ENCODE measurements around the gene AKR1B1. TPM values are rescaled to one million over a fixed set of nuclear protein-coding genes. Genes with fewer than 3 reads are reported as not detected.

AKR1B1 gene
- total and polyA plus RNA-seq, 4 donors = 49.4 to 98.0 (median 64.8) TPM

DNA sequence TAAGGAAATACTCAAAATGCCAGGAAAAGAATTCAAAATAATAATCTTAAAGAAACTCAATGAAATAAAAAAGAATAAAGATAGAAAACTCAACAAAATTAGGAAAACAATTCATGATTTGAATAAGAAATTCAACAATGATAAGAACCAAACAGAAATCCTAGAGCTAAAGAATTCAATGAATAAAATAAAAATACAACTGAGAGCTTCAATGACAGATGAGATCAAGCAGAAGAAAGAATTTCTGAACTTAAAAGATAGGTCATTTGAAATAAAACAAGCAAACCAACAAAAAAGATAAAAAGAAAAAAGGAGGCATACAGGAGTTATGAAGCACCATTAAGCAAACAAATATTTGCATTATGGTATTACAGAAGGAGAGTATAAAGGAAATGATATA, 5.6 kb upstream of the AKR1B1 start:
- Histone ChIP-seq H3K9me3 (ENCODE audit: control insufficient read depth, low read length) (no peaks in the 10 kb centered on the region), H3K27me3 (ENCODE audit: control insufficient read depth in 1 of 2, insufficient read depth in 2 of 2, low read length in 1 of 2) (no peaks in the 10 kb centered on the region), H3K4me1 (ENCODE audit: control insufficient read depth in 1 of 2, insufficient read depth in 2 of 2, low read length in 2 of 2) (no peaks in the 10 kb centered on the region), H3K36me3 (ENCODE audit: control insufficient read depth in 1 of 2, insufficient read depth in 2 of 2, low read length in 1 of 2) (no peaks in the 10 kb centered on the region), H3K27ac (ENCODE audit: low read depth in 1 of 2, low read length in 2 of 2) (no peak overlapping the region), H3K4me3 (ENCODE audit: low read length in 2 of 2) (no peak overlapping the region)
- no peak for DNase-seq
- intact Hi-C loops (cut with DNase I) = no loop called here
- no peak for ATAC-seq (ENCODE audit: low FRiP score)

DNA sequence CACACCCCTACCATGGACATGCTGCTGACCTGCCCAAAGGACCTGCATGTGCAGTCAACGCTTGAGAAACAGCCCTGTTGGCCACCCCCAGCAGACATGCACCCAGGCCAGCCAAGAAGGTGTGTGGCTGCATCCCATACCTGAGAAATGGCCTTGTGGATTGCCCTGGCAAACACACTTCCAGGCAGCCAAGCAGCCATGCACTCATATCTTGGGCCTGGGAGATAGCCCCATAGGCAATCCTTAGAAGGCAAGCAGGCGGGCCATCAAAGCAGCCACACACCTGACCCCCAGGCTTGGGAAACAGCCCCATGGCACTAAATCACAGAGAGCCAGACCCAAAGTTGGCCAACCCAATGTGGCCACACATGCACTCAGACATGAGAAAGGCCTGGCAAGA, 4.9 kb upstream of the AKR1B1 start:
- H3K4me1 ChIP-seq (ENCODE audit: control insufficient read depth in 1 of 2, insufficient read depth in 2 of 2, low read length in 2 of 2) = no peaks in the 10 kb centered on the region
- no peaks in the 10 kb centered on the region for H3K9me3 ChIP-seq (ENCODE audit: control insufficient read depth, low read length)
- WGBS, 2 donors = 90 to 97% methylated on average over 2 of the region's 2 CpGs
- no peaks in the 10 kb centered on the region for H3K27me3 ChIP-seq (ENCODE audit: control insufficient read depth in 1 of 2, insufficient read depth in 2 of 2, low read length in 1 of 2)
- no peaks in the 10 kb centered on the region for H3K36me3 ChIP-seq (ENCODE audit: control insufficient read depth in 1 of 2, insufficient read depth in 2 of 2, low read length in 1 of 2)
- H3K27ac ChIP-seq (ENCODE audit: low read depth in 1 of 2, low read length in 2 of 2) = no peak overlapping the region
- no peak overlapping the region for H3K4me3 ChIP-seq (ENCODE audit: low read length in 2 of 2)
- DNase-seq (no peak), ATAC-seq (ENCODE audit: low FRiP score) (no peak)
- intact Hi-C loops (cut with DNase I) = no loop called here

DNA sequence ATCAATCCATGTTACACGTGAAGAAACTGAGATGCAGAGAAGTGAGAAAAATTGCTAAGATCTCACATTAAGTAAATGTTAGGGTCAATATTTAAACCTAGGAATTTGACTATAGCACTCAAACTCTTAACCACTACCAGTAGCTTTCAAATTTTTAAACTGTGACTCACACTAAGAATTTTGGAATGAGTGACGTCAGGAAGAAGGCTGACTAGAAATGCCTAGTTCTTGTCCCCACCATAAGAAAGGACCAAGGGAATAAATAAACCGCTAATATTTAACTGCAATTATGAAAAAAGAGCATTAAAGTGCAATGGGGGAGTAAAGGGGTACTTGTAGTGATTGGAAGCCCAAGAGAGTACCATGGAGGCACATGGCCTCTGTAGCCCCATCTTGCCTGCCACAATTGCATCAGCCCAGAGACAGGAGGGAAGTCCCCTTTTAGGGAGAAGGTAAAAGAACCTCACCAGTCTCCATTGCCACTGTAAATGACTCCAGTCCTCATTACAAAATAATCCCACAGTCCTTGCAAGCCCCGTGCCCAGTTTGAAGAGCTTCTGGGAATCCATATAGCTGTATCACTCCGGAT, 3.5 kb upstream of the AKR1B1 start:
- intact Hi-C loops (cut with DNase I) = no loop called here
- Histone ChIP-seq H3K27me3 (ENCODE audit: control insufficient read depth in 1 of 2, insufficient read depth in 2 of 2, low read length in 1 of 2) (no peaks in the 10 kb centered on the region), H3K4me3 (ENCODE audit: low read length in 2 of 2) (no peak overlapping the region), H3K36me3 (ENCODE audit: control insufficient read depth in 1 of 2, insufficient read depth in 2 of 2, low read length in 1 of 2) (no peaks in the 10 kb centered on the region), H3K4me1 (ENCODE audit: control insufficient read depth in 1 of 2, insufficient read depth in 2 of 2, low read length in 2 of 2) (no peaks in the 10 kb centered on the region), H3K27ac (ENCODE audit: low read depth in 1 of 2, low read length in 2 of 2) (no peak overlapping the region), H3K9me3 (ENCODE audit: control insufficient read depth, low read length) (no peaks in the 10 kb centered on the region)
- 56 to 68% methylated on average over 5 of the region's 5 CpGs for WGBS, 2 donors
- DNase-seq = no peak
- ATAC-seq (ENCODE audit: low FRiP score) = no peak

DNA sequence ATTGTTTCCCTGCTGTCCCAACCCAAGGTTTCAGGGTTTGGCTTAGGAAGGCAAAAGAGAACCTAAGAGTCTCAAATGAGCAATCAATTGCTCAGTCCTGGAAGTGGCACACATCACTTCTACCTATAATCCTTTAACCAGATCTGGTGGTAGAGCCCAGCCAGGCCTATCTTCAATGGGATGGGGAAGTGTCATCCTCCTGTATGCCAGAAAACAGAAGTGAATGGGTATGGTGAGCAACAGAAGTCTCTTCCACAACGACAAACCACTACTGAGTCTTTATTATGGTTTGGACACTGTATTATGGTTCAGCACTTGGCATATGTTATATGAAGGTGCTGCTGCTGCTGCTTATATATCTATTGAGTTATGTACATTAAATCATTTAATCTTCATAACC, 3.0 kb upstream of the AKR1B1 start:
- ATAC-seq (ENCODE audit: low FRiP score) = no peak
- 83 to 95% methylated on average over 1 of the region's 1 CpG for WGBS, 2 donors
- Histone ChIP-seq H3K36me3 (ENCODE audit: control insufficient read depth in 1 of 2, insufficient read depth in 2 of 2, low read length in 1 of 2) (no peaks in the 10 kb centered on the region), H3K4me1 (ENCODE audit: control insufficient read depth in 1 of 2, insufficient read depth in 2 of 2, low read length in 2 of 2) (no peaks in the 10 kb centered on the region), H3K27me3 (ENCODE audit: control insufficient read depth in 1 of 2, insufficient read depth in 2 of 2, low read length in 1 of 2) (no peaks in the 10 kb centered on the region), H3K9me3 (ENCODE audit: control insufficient read depth, low read length) (no peaks in the 10 kb centered on the region), H3K27ac (ENCODE audit: low read depth in 1 of 2, low read length in 2 of 2) (no peak overlapping the region), H3K4me3 (ENCODE audit: low read length in 2 of 2) (no peak overlapping the region)
- DNase-seq = no peak
- intact Hi-C loops (cut with DNase I) = no loop called here

DNA sequence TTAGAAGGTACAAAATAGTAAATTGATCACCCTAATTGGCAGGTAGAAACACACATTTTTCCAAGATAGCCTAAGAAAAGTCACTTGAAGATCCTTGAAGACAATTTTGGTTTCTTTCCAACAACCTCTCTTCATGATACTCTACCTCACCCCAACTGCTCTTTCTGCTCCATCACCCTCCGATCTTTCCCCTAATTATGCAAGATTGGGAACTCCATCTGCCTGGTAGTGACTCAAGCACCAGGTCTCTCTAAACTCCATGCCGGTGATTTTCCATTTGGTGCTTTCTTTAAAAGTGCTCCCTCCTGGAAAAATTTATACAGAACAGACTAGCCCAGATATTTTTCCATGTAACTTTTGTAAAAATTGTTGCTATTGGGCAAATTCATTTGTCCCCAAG, 1.1 kb upstream of the AKR1B1 start:
- DNase-seq (no peak), ATAC-seq (ENCODE audit: low FRiP score) (no peak)
- no peaks in the 10 kb centered on the region for H3K36me3 ChIP-seq (ENCODE audit: control insufficient read depth in 1 of 2, insufficient read depth in 2 of 2, low read length in 1 of 2)
- H3K4me1 ChIP-seq (ENCODE audit: control insufficient read depth in 1 of 2, insufficient read depth in 2 of 2, low read length in 2 of 2) = no peaks in the 10 kb centered on the region
- no peaks in the 10 kb centered on the region for H3K27me3 ChIP-seq (ENCODE audit: control insufficient read depth in 1 of 2, insufficient read depth in 2 of 2, low read length in 1 of 2)
- WGBS, 2 donors = 95 to 97% methylated on average over 2 of the region's 2 CpGs
- H3K4me3 ChIP-seq (ENCODE audit: low read length in 2 of 2) = no peak overlapping the region
- intact Hi-C loops (cut with DNase I) = no loop called here
- no peaks in the 10 kb centered on the region for H3K9me3 ChIP-seq (ENCODE audit: control insufficient read depth, low read length)
- no peak overlapping the region for H3K27ac ChIP-seq (ENCODE audit: low read depth in 1 of 2, low read length in 2 of 2)

DNA sequence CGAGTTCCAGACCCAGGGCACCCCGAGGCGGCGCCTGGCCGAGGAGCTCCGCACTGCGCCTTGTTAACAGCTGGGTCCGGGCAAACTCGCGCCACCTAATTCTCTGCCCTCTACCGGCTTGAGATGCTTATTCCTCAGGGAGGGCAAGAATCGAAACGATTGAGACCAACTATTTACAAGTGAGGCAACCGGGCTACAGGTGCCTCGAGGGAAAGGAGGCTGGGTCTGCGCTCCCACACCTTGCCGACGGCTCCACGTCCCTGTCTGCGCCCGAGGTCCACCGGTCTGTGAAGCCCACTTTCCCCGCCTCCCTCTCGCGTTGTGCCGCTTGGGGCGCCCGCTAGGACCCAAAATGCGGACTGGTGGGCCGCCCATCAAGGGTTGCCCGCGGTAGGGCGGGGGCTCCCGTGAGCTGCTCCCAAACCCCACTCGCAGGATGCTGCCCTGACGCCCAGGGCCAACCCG, 527 bp downstream of the AKR1B1 start:
- 1% methylated on average over 37 of the region's 37 CpGs for WGBS, 2 donors
- Histone ChIP-seq H3K9me3 (ENCODE audit: control insufficient read depth, low read length) (no peaks in the 10 kb centered on the region), H3K27ac (ENCODE audit: low read depth in 1 of 2, low read length in 2 of 2) (peak overlapping the region in 1 of 2 donors; percentile 43)

DNA sequence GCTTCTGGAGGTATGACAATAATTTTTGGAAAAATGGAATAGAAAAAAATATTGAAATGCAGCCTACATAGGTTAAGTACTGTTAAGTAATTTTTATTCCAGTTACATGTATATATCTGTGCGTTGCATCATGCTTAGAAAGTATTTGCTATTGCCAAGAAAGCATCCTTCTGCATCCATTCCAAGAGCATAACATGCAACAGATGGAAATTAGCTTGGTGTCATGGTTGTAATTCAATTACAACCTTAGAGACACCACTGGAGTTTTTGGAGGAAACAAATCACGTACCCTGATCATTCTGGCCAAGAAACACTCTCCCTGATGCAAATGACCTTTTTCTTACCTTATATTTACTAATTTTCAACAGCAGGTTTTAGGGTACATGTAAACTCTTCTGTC, 1.7 kb downstream of the AKR1B1 start:
- Histone ChIP-seq H3K4me1 (ENCODE audit: control insufficient read depth in 1 of 2, insufficient read depth in 2 of 2, low read length in 2 of 2) (no peaks in the 10 kb centered on the region), H3K4me3 (ENCODE audit: low read length in 2 of 2) (no peak overlapping the region), H3K27ac (ENCODE audit: low read depth in 1 of 2, low read length in 2 of 2) (no peak overlapping the region), H3K27me3 (ENCODE audit: control insufficient read depth in 1 of 2, insufficient read depth in 2 of 2, low read length in 1 of 2) (no peaks in the 10 kb centered on the region), H3K9me3 (ENCODE audit: control insufficient read depth, low read length) (no peaks in the 10 kb centered on the region), H3K36me3 (ENCODE audit: control insufficient read depth in 1 of 2, insufficient read depth in 2 of 2, low read length in 1 of 2) (no peaks in the 10 kb centered on the region)
- intact Hi-C loops (cut with DNase I) = no loop called here
- WGBS, 2 donors = 93 to 95% methylated on average over 2 of the region's 2 CpGs
- ATAC-seq (ENCODE audit: low FRiP score) = no peak
- no peak for DNase-seq

More for the DNA sequence above, 527 bp downstream of the AKR1B1 start:
- H3K4me1 ChIP-seq (ENCODE audit: control insufficient read depth in 1 of 2, insufficient read depth in 2 of 2, low read length in 2 of 2) = no peaks in the 10 kb centered on the region
- ATAC-seq (ENCODE audit: low FRiP score) (peak; percentile 61), DNase-seq (peak; percentile 80 to 85)
- H3K27me3 ChIP-seq (ENCODE audit: control insufficient read depth in 1 of 2, insufficient read depth in 2 of 2, low read length in 1 of 2) = no peaks in the 10 kb centered on the region
- no peaks in the 10 kb centered on the region for H3K36me3 ChIP-seq (ENCODE audit: control insufficient read depth in 1 of 2, insufficient read depth in 2 of 2, low read length in 1 of 2)
- peak overlapping the region; percentile 58 to 93 for H3K4me3 ChIP-seq (ENCODE audit: low read length in 2 of 2)
- intact Hi-C loops (cut with DNase I) = no loop called here

DNA sequence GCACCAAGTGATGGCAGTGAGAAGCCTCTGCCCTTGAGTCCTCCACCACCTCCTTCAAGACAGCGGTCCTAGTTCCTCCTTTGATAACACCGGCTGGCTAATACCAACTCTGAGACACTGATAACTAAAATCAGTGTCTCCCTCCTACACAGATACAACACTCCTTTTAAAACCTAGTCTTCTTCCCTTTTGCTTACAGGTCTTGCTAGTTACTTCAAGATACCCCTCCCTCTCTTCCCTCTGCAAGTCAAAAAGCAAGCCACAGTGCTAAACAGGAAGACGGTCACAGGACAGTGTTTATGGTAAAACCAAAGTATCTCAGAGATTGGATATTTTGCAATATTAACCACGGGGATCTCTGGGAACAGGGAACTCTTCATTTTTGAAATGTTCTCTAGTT, 4.6 kb downstream of the AKR1B1 start:
- intact Hi-C loops (cut with DNase I) = no loop called here
- Histone ChIP-seq H3K9me3 (ENCODE audit: control insufficient read depth, low read length) (no peaks in the 10 kb centered on the region), H3K27ac (ENCODE audit: low read depth in 1 of 2, low read length in 2 of 2) (no peak overlapping the region), H3K4me3 (ENCODE audit: low read length in 2 of 2) (no peak overlapping the region), H3K36me3 (ENCODE audit: control insufficient read depth in 1 of 2, insufficient read depth in 2 of 2, low read length in 1 of 2) (peaks cover 0 to 2% of the 10 kb centered on the region in 2 donors), H3K27me3 (ENCODE audit: control insufficient read depth in 1 of 2, insufficient read depth in 2 of 2, low read length in 1 of 2) (no peaks in the 10 kb centered on the region), H3K4me1 (ENCODE audit: control insufficient read depth in 1 of 2, insufficient read depth in 2 of 2, low read length in 2 of 2) (no peaks in the 10 kb centered on the region)
- DNase-seq (no peak), ATAC-seq (ENCODE audit: low FRiP score) (no peak)
- WGBS, 2 donors = 80 to 86% methylated on average over 4 of the region's 4 CpGs

DNA sequence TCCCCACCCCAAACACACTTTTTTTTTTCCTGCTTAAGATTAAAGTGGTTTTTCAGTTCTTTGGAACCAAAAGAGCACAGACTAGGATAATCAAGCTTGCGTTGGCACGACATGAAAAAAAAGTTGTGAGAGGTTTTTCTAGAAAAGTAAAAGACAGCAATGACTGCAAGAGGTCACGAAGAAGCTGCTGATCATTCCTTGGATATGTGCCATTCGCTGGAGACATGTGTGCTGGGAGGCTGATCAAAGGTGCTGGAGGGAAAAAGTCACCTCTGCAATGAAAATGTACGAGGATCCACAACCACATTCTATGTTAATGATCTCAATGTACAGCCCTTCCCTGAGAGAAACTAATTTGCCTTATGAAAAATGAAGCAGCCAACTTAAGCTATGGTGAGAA, 5.4 kb downstream of the AKR1B1 start:
- H3K4me3 ChIP-seq (ENCODE audit: low read length in 2 of 2) = no peak overlapping the region
- no peak overlapping the region for H3K27ac ChIP-seq (ENCODE audit: low read depth in 1 of 2, low read length in 2 of 2)
- DNase-seq (no peak), ATAC-seq (ENCODE audit: low FRiP score) (no peak)
- intact Hi-C loops (cut with DNase I) = no loop called here
- no peaks in the 10 kb centered on the region for H3K4me1 ChIP-seq (ENCODE audit: control insufficient read depth in 1 of 2, insufficient read depth in 2 of 2, low read length in 2 of 2)
- no peaks in the 10 kb centered on the region for H3K9me3 ChIP-seq (ENCODE audit: control insufficient read depth, low read length)
- peaks cover 0 to 2% of the 10 kb centered on the region in 2 donors for H3K36me3 ChIP-seq (ENCODE audit: control insufficient read depth in 1 of 2, insufficient read depth in 2 of 2, low read length in 1 of 2)
- 83 to 84% methylated on average over 5 of the region's 5 CpGs for WGBS, 2 donors
- H3K27me3 ChIP-seq (ENCODE audit: control insufficient read depth in 1 of 2, insufficient read depth in 2 of 2, low read length in 1 of 2) = no peaks in the 10 kb centered on the region

Measured in aorta (tissue), 5 donors.